H9 (cell line): Measurements from ENCODE around the gene GPR171. TPM values are rescaled to one million over a fixed set of nuclear protein-coding genes. Genes with fewer than 3 reads are reported as not detected.

Source experiments
- DNase-seq: peaks from one replicate; pipeline ENCODE4 v3.0.0-alpha.2; 2017
- H2AFZ ChIP-seq: one replicate; pipeline ENCODE4 v1.6.1; 2013; ENCODE audit warnings: mild to moderate bottlenecking, low read length, control low read depth, moderate library complexity
- H2AK5ac ChIP-seq: 2 replicates; pipeline ENCODE4 v1.6.1; 2013; ENCODE audit warnings: low read length, control low read depth, mixed read lengths; ENCODE audit not compliant: insufficient read length
- H2BK120ac ChIP-seq: one replicate; pipeline ENCODE4 v1.6.1; 2013; ENCODE audit warnings: low read depth, mild to moderate bottlenecking, low read length, control low read depth, inconsistent platforms; ENCODE audit not compliant: poor library complexity, severe bottlenecking
- H2BK12ac ChIP-seq: 2 replicates; pipeline ENCODE4 v1.6.1; 2013; ENCODE audit warnings: low read length, control low read depth, mixed read lengths, low read depth; ENCODE audit not compliant: insufficient read length
- H2BK15ac ChIP-seq: 2 replicates; pipeline ENCODE4 v1.6.1; 2013; ENCODE audit warnings: low read depth, low read length, control low read depth
- H2BK20ac ChIP-seq: one replicate; pipeline ENCODE4 v1.6.1; 2013; ENCODE audit warnings: low read depth, mild to moderate bottlenecking, low read length, control low read depth, inconsistent platforms; ENCODE audit not compliant: poor library complexity, severe bottlenecking
- H2BK5ac ChIP-seq: 2 replicates; pipeline ENCODE4 v1.6.1; 2013; ENCODE audit warnings: low read length, control low read depth, mixed read lengths; ENCODE audit not compliant: insufficient read length
- H3K14ac ChIP-seq: 2 replicates; pipeline ENCODE4 v1.6.1; 2013; ENCODE audit warnings: low read length, control low read depth; ENCODE audit not compliant: insufficient read depth
- H3K18ac ChIP-seq: 2 replicates; pipeline ENCODE4 v1.6.1; 2013; ENCODE audit warnings: low read depth, mild to moderate bottlenecking, mixed read lengths, low read length, control low read depth; ENCODE audit not compliant: insufficient read length
- H3K23ac ChIP-seq: 2 replicates; pipeline ENCODE4 v1.6.1; 2013; ENCODE audit warnings: low read length, control low read depth, mixed read lengths, low read depth; ENCODE audit not compliant: insufficient read length
- H3K23me2 ChIP-seq: 2 replicates; pipeline ENCODE4 v1.6.1; 2013; ENCODE audit warnings: low read depth, mild to moderate bottlenecking, mixed read lengths, low read length, control low read depth; ENCODE audit not compliant: insufficient read length, poor library complexity, severe bottlenecking
- H3K27ac ChIP-seq: 2 replicates; pipeline ENCODE4 v1.5.1; 2013; ENCODE audit warnings: low read length, control low read depth, mixed read lengths, low read depth; ENCODE audit not compliant: insufficient read length
- H3K27me3 ChIP-seq: 2 replicates; pipeline ENCODE4 v1.6.1; 2013; ENCODE audit warnings: low read length, control low read depth, inconsistent platforms; ENCODE audit not compliant: insufficient read depth
- H3K4ac ChIP-seq: 2 replicates; pipeline ENCODE4 v1.6.1; 2013; ENCODE audit warnings: low read depth, mild to moderate bottlenecking, control low read depth, inconsistent platforms, low read length, moderate library complexity
- H3K4me1 ChIP-seq: 2 replicates; pipeline ENCODE4 v1.6.1; 2013; ENCODE audit warnings: low read length, control low read depth, inconsistent platforms; ENCODE audit not compliant: insufficient read depth
- H3K4me2 ChIP-seq: 2 replicates; pipeline ENCODE4 v1.6.1; 2013; ENCODE audit warnings: low read length, control low read depth, mixed read lengths; ENCODE audit not compliant: insufficient read length, insufficient read depth
- H3K56ac ChIP-seq: 2 replicates; pipeline ENCODE4 v1.6.1; 2013; ENCODE audit warnings: low read depth, mild to moderate bottlenecking, mixed read lengths, low read length, control low read depth; ENCODE audit not compliant: insufficient read length
- H3K79me1 ChIP-seq: 2 replicates; pipeline ENCODE4 v1.6.1; 2013; ENCODE audit warnings: low read depth, mild to moderate bottlenecking, moderate library complexity, low read length, control low read depth, inconsistent platforms; ENCODE audit not compliant: insufficient read depth, poor library complexity, severe bottlenecking
- H3K79me2 ChIP-seq: 2 replicates; pipeline ENCODE4 v1.6.1; 2013; ENCODE audit warnings: low read length, control low read depth, inconsistent platforms; ENCODE audit not compliant: insufficient read depth
- H3K9ac ChIP-seq: 2 replicates; pipeline ENCODE4 v1.6.1; 2013; ENCODE audit warnings: low read length, control low read depth, mixed read lengths; ENCODE audit not compliant: insufficient read length; ENCODE audit errors: extremely low read depth
- H3K9me3 ChIP-seq: one replicate; pipeline ENCODE4 v1.6.1; 2013; ENCODE audit warnings: low read depth, low read length, inconsistent platforms; ENCODE audit not compliant: control insufficient read depth
- H3T11ph ChIP-seq: one replicate; pipeline ENCODE4 v1.6.1; 2013; ENCODE audit warnings: mild to moderate bottlenecking, low read length, control low read depth, inconsistent platforms
- H4K20me1 ChIP-seq: one replicate; pipeline ENCODE4 v1.6.1; 2013; ENCODE audit not compliant: control insufficient read depth, insufficient read length, insufficient read depth
- H4K5ac ChIP-seq: 2 replicates; pipeline ENCODE4 v1.6.1; 2013; ENCODE audit warnings: low read depth, mild to moderate bottlenecking, mixed read lengths, low read length, control low read depth; ENCODE audit not compliant: insufficient read length
- H4K8ac ChIP-seq: replicated peaks from 2 replicates; pipeline ENCODE4 v1.6.1; 2013; ENCODE audit warnings: low read length, control low read depth, mixed read lengths, low read depth; ENCODE audit not compliant: insufficient read length
- H4K91ac ChIP-seq: 2 replicates; pipeline ENCODE4 v1.6.1; 2013; ENCODE audit warnings: low read depth, mild to moderate bottlenecking, moderate library complexity, mixed read lengths, low read length, control low read depth; ENCODE audit not compliant: insufficient read length
- H3K27ac Mint-ChIP-seq, 3 experiments: 2 replicates in 2 of 3; 3 replicates in 1 of 3; pipeline ENCODE4 v1.8.0; 2020 to 2021; ENCODE audit warnings: mixed read lengths in 3 of 3, mild to moderate bottlenecking in 1 of 3, moderate library complexity in 1 of 3
- H3K27me3 Mint-ChIP-seq: 2 replicates; pipeline ENCODE4 v1.8.0; 2021; ENCODE audit warnings: low read depth, mild to moderate bottlenecking, moderate library complexity, mixed read lengths
- H3K36me3 Mint-ChIP-seq, 3 experiments: 2 replicates in 2 of 3; 3 replicates in 1 of 3; pipeline ENCODE4 v1.8.0; 2020 to 2021; ENCODE audit warnings: low read depth in 3 of 3, mixed read lengths in 3 of 3; ENCODE audit not compliant: insufficient read depth in 1 of 3
- H3K4me1 Mint-ChIP-seq, 2 experiments: 2 replicates each; pipeline ENCODE4 v1.8.0; 2020; ENCODE audit warnings: mixed read lengths in 2 of 2
- H3K4me3 Mint-ChIP-seq, 2 experiments: 2 replicates in 1 of 2; 3 replicates in 1 of 2; pipeline ENCODE4 v1.8.0; 2020 to 2021; ENCODE audit warnings: mild to moderate bottlenecking in 2 of 2, mixed read lengths in 2 of 2, moderate library complexity in 1 of 2
- H3K9me3 Mint-ChIP-seq, 2 experiments: 2 replicates in 1 of 2; 3 replicates in 1 of 2; pipeline ENCODE4 v1.8.0; 2020; ENCODE audit warnings: mild to moderate bottlenecking in 2 of 2, mixed read lengths in 2 of 2, moderate library complexity in 1 of 2
- CTCF ChIP-seq: fragments of 200-600 bp; sonication (generic); conservative IDR thresholded peaks from 3 replicates; pipeline ENCODE4 v1.8.0; 2021; ENCODE audit warnings: antibody characterized with exemption, mild to moderate bottlenecking
- WGBS: extraction: QIAGEN DNeasy Blood & Tissue Kit; methylation state at CpG from one replicate; pipeline ENCODE4 v1.1.7; 2013; ENCODE audit warnings: missing lambda C conversion rate, low lambda C conversion rate, mixed read lengths; ENCODE audit not compliant: insufficient read length; ENCODE audit errors: extremely low coverage; 5-methylcytosine and 5-hydroxymethylcytosine counted together
- total RNA-seq: library from RNA; stranded (reverse); gene quantifications from 2 replicates; pipeline ENCODE4 v1.2.1, GENCODE V29; 2021

Gene GPR171
- total RNA-seq, 1 experiment from 2014 or later, result not detected

GRCh38 chr3:151198849-151199248, 4.2 kb downstream of the GPR171 start:
- Histone ChIP-seq H2BK15ac (no peak overlapping the region), H4K8ac (no peak overlapping the region), H3K56ac (no peak overlapping the region), H3K79me2 (no peaks in the 10 kb centered on the region), H3K23me2 (no peaks in the 10 kb centered on the region), H2BK5ac (no peak overlapping the region), H3K9ac (no peak overlapping the region), H3K23ac (no peak overlapping the region), H3K4me1 (no peaks in the 10 kb centered on the region), H3K4me2 (no peak overlapping the region), H3K14ac (no peak overlapping the region), H2BK120ac (no peak overlapping the region), H3K79me1 (no peaks in the 10 kb centered on the region), H2BK20ac (no peak overlapping the region), H2AFZ (no peak overlapping the region), H3K27me3 (no peaks in the 10 kb centered on the region), H4K91ac (no peak overlapping the region), H3K4ac (no peak overlapping the region), H4K5ac (no peak overlapping the region), H3T11ph (no peak overlapping the region), H4K20me1 (no peaks in the 10 kb centered on the region), H3K27ac (no peak overlapping the region), H3K18ac (no peak overlapping the region), H3K9me3 (no peaks in the 10 kb centered on the region), H2BK12ac (no peak overlapping the region), H2AK5ac (no peak overlapping the region)
- TF ChIP-seq CTCF, result no peak
- DNase-seq, result no peak
- Mint-ChIP-seq H3K27ac (no peak overlapping the region), H3K36me3 (peaks cover 0 to 4% (median 3%) of the 10 kb centered on the region in 3 experiments; a peak in 3 of 7 replicates), H3K9me3 (no peaks in the 10 kb centered on the region), H3K4me1 (no peaks in the 10 kb centered on the region), H3K4me3 (no peak overlapping the region), H3K27me3 (no peaks in the 10 kb centered on the region)
- WGBS, result no CpG with 5 or more reads among the region's 5 CpGs
